ENCODE data around the gene GNG8.

Gene GNG8

GRCh38 chr19:46635920-46636761, at the start of gene GNG8:
TSS of gene GNG8 (minus strand) at chr19:46636202. CDS start at chr19:46634682, 1,520 bp downstream.
- Histone ChIP-seq H3K4me1 (peaks cover 31 to 57% (median 46%) of the 10 kb centered on the region in 10 experiments), H3K36me3 (no peaks in the 10 kb centered on the region), H3K9me3 (replicated peaks in 1 of 11) (no peaks in the 10 kb centered on the region), H3K27ac (no peak within 1 kb of the TSS), H4K20me1 (peaks cover 0 to 4% (median 0%) of the 10 kb centered on the region in 11 experiments; a peak in 3 of 22 replicates), H3K4me2 (peak within 1 kb of the TSS in 10 of 11 experiments; percentile 63 to 84 (median 82); a peak in 21 of 22 replicates), H3K4me3 (no peak within 1 kb of the TSS), H3K9ac (no peak within 1 kb of the TSS), H3K27me3 (peaks cover 40 to 72% (median 61%) of the 10 kb centered on the region in 11 experiments)
- no peak for TF ChIP-seq Cebpa-rat (IDR thresholded peaks at IDR 0.05)

- Histone ChIP-seq H4K20me1 (peaks cover 0 to 80% (median 45%) of the 10 kb centered on the region in 11 experiments; a peak in 17 of 22 replicates), H3K36me3 (peaks cover 96 to 100% (median 100%) of the 10 kb centered on the region in 11 experiments), H3K9me3 (replicated peaks in 1 of 11) (no peaks in the 10 kb centered on the region), H3K4me3 (no peak overlapping the region), H3K9ac (no peak overlapping the region), H3K4me2 (no peak overlapping the region), H3K4me1 (no peaks in the 10 kb centered on the region), H3K27me3 (no peaks in the 10 kb centered on the region), H3K27ac (no peak overlapping the region)
- TF ChIP-seq Cebpa-rat (IDR thresholded peaks at IDR 0.05) = no peak
These were observed 49.2 kb upstream of the GNG8 start for GRCh38 chr19:46685189-46685588.

- Histone ChIP-seq H3K27me3 (no peaks in the 10 kb centered on the region), H3K4me2 (no peak overlapping the region), H3K4me1 (no peaks in the 10 kb centered on the region), H3K9me3 (replicated peaks in 1 of 11) (no peaks in the 10 kb centered on the region), H3K27ac (no peak overlapping the region), H3K4me3 (no peak overlapping the region), H3K9ac (no peak overlapping the region), H4K20me1 (peaks cover 0 to 89% (median 71%) of the 10 kb centered on the region in 11 experiments; a peak in 20 of 22 replicates), H3K36me3 (peaks cover 98 to 100% (median 99%) of the 10 kb centered on the region in 11 experiments)
- TF ChIP-seq Cebpa-rat (IDR thresholded peaks at IDR 0.05) = no peak
These were observed 42.2 kb upstream of the GNG8 start for GRCh38 chr19:46678110-46678732.

- Histone ChIP-seq H3K27me3 (no peaks in the 10 kb centered on the region), H3K9me3 (replicated peaks in 1 of 11) (no peaks in the 10 kb centered on the region), H3K9ac (no peak overlapping the region), H3K4me2 (no peak overlapping the region), H4K20me1 (peaks cover 0 to 84% (median 69%) of the 10 kb centered on the region in 11 experiments; a peak in 20 of 22 replicates), H3K4me1 (no peaks in the 10 kb centered on the region), H3K4me3 (no peak overlapping the region), H3K36me3 (peaks cover 74 to 86% (median 76%) of the 10 kb centered on the region in 11 experiments), H3K27ac (no peak overlapping the region)
- TF ChIP-seq Cebpa-rat (IDR thresholded peaks at IDR 0.05) = no peak
These were observed 38.6 kb upstream of the GNG8 start for GRCh38 chr19:46674416-46675178.

GRCh38 chr19:46670813-46671212, 34.8 kb upstream of the GNG8 start:
- Histone ChIP-seq H3K9me3 (replicated peaks in 1 of 11) (no peaks in the 10 kb centered on the region), H3K4me2 (no peak overlapping the region), H4K20me1 (peaks cover 0 to 46% (median 33%) of the 10 kb centered on the region in 11 experiments; a peak in 18 of 22 replicates), H3K9ac (no peak overlapping the region), H3K27me3 (no peaks in the 10 kb centered on the region), H3K27ac (no peak overlapping the region), H3K4me1 (no peaks in the 10 kb centered on the region), H3K4me3 (no peak overlapping the region), H3K36me3 (peaks cover 37 to 48% (median 39%) of the 10 kb centered on the region in 11 experiments)
- TF ChIP-seq Cebpa-rat (IDR thresholded peaks at IDR 0.05) = no peak

GRCh38 chr19:46668662-46669061, 32.7 kb upstream of the GNG8 start:
- no peak overlapping the region for H3K4me3 ChIP-seq
- no peak overlapping the region for H3K9ac ChIP-seq
- H3K27me3 ChIP-seq = no peaks in the 10 kb centered on the region
- peaks cover 15 to 26% (median 17%) of the 10 kb centered on the region in 11 experiments for H3K36me3 ChIP-seq
- no peak for TF ChIP-seq Cebpa-rat (IDR thresholded peaks at IDR 0.05)
- H3K4me1 ChIP-seq = no peaks in the 10 kb centered on the region
- peaks cover 0 to 24% (median 12%) of the 10 kb centered on the region in 11 experiments; a peak in 12 of 22 replicates for H4K20me1 ChIP-seq
- no peak overlapping the region for H3K4me2 ChIP-seq
- no peaks in the 10 kb centered on the region for H3K9me3 ChIP-seq (replicated peaks in 1 of 11)
- H3K27ac ChIP-seq = no peak overlapping the region

- Histone ChIP-seq H3K4me3 (no peak overlapping the region), H3K27me3 (peaks cover 0 to 7% (median 0%) of the 10 kb centered on the region in 11 experiments; a peak in 5 of 22 replicates), H3K36me3 (no peaks in the 10 kb centered on the region), H3K9ac (no peak overlapping the region), H4K20me1 (peaks cover 0 to 10% (median 0%) of the 10 kb centered on the region in 11 experiments; a peak in 4 of 22 replicates), H3K27ac (no peak overlapping the region), H3K9me3 (replicated peaks in 1 of 11) (no peaks in the 10 kb centered on the region), H3K4me1 (peaks cover 10 to 20% (median 16%) of the 10 kb centered on the region in 10 experiments), H3K4me2 (no peak overlapping the region)
- no peak for TF ChIP-seq Cebpa-rat (IDR thresholded peaks at IDR 0.05)
These were observed 29.1 kb upstream of the GNG8 start for GRCh38 chr19:46665072-46665471.

GRCh38 chr19:46661735-46662592, 26.0 kb upstream of the GNG8 start:
- H4K20me1 ChIP-seq = peaks cover 0 to 12% (median 0%) of the 10 kb centered on the region in 11 experiments; a peak in 4 of 22 replicates
- peak overlapping the region in 10 of 11 experiments; percentile 17 to 69 (median 50); a peak in 17 of 22 replicates for H3K27ac ChIP-seq
- peak overlapping the region in 10 of 11 experiments; percentile 13 to 73 (median 60); a peak in 19 of 22 replicates for H3K9ac ChIP-seq

More at GRCh38 chr19:46661735-46662592, 26.0 kb upstream of the GNG8 start:
- H3K4me1 ChIP-seq = peaks cover 22 to 35% (median 32%) of the 10 kb centered on the region in 10 experiments
- TF ChIP-seq Cebpa-rat (IDR thresholded peaks at IDR 0.05) = no peak
- H3K36me3 ChIP-seq = no peaks in the 10 kb centered on the region
- H3K4me3 ChIP-seq = peak overlapping the region; percentile 45 to 65 (median 55)
- H3K4me2 ChIP-seq = peak overlapping the region; percentile 80 to 96 (median 90)
- no peaks in the 10 kb centered on the region for H3K9me3 ChIP-seq (replicated peaks in 1 of 11)
- H3K27me3 ChIP-seq = peaks cover 0 to 24% (median 0%) of the 10 kb centered on the region in 11 experiments; a peak in 5 of 22 replicates

All from BLaER1 treated with 17β-estradiol and CSF1 and Interleukin-3, amounts not matched to agents 10 nM and 100 nM (cell line).